22Rv1 (cell line): Measurements from ENCODE around the gene DENND2A.

Experiments
- CTCF ChIP-seq: fragments of 450-650 bp; IDR thresholded peaks from 2 replicates; pipeline ENCODE4 v1.5.1; 2017; ENCODE audit warnings: mild to moderate bottlenecking
- ZFX ChIP-seq: fragments of 450-650 bp; IDR thresholded peaks from 2 replicates; pipeline ENCODE4 v1.6.1; 2017; ENCODE audit warnings: antibody characterized with exemption, borderline replicate concordance

GRCh38 chr7:140577651-140578050 is 63.0 kb downstream of the DENND2A start:
- TF ChIP-seq CTCF (no peak), ZFX (no peak)
